T-helper 17 cell (primary cell): ENCODE results near the gene TOMM40L. TPM values are rescaled to one million over a fixed set of nuclear protein-coding genes. Genes with fewer than 3 reads are reported as not detected.
A peak's percentile ranks its signal among the peaks of the same experiment; 100 is the strongest.

Source experiments
- ATAC-seq: fragments of 150-1000 bp; cut with Tn5 transposase; 2 replicates; pipeline ENCODE4 v1.10.0; 2021; ENCODE audit warnings: mild to moderate bottlenecking, moderate library complexity
- DNase-seq, 3 donors: peaks; one replicate each; pipeline versions ENCODE4 v3.0.0 to v3.0.0-alpha.2; 2020 to 2021
- H3K9me3 ChIP-seq: one replicate; pipeline ENCODE4 v1.7.0; 2013; ENCODE audit warnings: low read length, mild to moderate bottlenecking; ENCODE audit not compliant: control insufficient read depth, poor library complexity, severe bottlenecking
- H3K27ac Mint-ChIP-seq: one replicate; pipeline ENCODE4 v1.8.0; 2022; ENCODE audit warnings: mild to moderate bottlenecking, moderate library complexity, mixed read lengths
- H3K27me3 Mint-ChIP-seq: one replicate; pipeline ENCODE4 v1.8.0; 2022; ENCODE audit warnings: mixed read lengths
- H3K36me3 Mint-ChIP-seq: one replicate; pipeline ENCODE4 v1.8.0; 2022; ENCODE audit warnings: low read depth, mixed read lengths
- H3K4me1 Mint-ChIP-seq: one replicate; pipeline ENCODE4 v1.8.0; 2022; ENCODE audit warnings: mild to moderate bottlenecking, mixed read lengths
- H3K4me3 Mint-ChIP-seq: one replicate; pipeline ENCODE4 v1.8.0; 2022; ENCODE audit warnings: mild to moderate bottlenecking, moderate library complexity, mixed read lengths
- total RNA-seq, 4 donors: library from RNA in 2 of 4; stranded (reverse) in 2 of 4; gene quantifications; one replicate each; pipeline ENCODE4 v1.2.3 and lab custom pipeline; 2022 to 2026

TOMM40L gene
- total RNA-seq, 2 donors from 2014 or later, result 5.4 to 6.9 TPM

DNA sequence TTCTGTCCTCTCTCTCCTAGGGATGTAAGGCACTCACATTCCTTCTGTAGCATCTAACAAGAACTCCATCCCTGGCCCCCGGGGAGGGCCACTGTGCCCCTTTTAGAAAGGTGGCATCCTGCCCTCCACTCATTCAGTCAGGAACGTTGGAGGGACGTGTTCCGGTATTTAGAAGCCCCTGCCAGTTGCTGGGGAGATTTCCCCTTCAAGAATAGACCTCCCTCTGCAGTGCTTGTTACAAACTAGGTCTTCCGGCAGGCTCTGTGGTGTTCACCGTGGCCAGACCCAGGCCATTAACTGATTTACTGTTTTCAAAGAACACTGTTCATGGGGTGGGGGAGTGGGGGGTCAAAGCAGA is 33.5 kb downstream of the TOMM40L start:
- no peak for ATAC-seq
- peaks cover 12% of the 10 kb centered on the region for H3K36me3 Mint-ChIP-seq

DNA sequence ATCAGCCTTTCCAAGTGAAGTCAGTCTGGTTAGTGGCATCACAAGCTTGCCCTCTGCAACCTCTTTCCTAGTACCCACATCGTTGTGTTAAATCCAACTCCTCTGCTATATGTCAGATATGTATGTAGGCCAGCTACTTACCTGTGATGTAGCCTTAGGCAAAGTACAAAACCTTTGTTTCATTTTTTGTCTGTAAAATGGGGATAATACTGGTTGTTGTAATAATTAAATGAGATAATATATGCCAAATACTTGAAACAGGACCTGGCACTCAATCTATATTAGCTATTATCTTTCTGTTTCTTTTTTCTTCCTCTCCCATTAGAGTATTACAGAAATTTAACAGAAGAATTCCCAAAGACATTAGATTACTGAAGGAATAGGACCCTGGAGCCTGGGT is 33.9 kb downstream of the TOMM40L start:
- peaks cover 4% of the 10 kb centered on the region for H3K9me3 ChIP-seq
- peak overlapping the region; percentile 28 for H3K4me3 Mint-ChIP-seq
- ATAC-seq (no peak), DNase-seq (no peak)
- peaks cover 58% of the 10 kb centered on the region for H3K27me3 Mint-ChIP-seq
- H3K4me1 Mint-ChIP-seq, result peaks cover 12% of the 10 kb centered on the region
- peaks cover 12% of the 10 kb centered on the region for H3K36me3 Mint-ChIP-seq
- no peak overlapping the region for H3K27ac Mint-ChIP-seq

More for the DNA sequence above, 33.5 kb downstream of the TOMM40L start:
- Mint-ChIP-seq H3K27me3 (peaks cover 54% of the 10 kb centered on the region), H3K4me3 (peak overlapping the region; percentile 73), H3K4me1 (peaks cover 12% of the 10 kb centered on the region), H3K27ac (no peak overlapping the region)
- peaks cover 4% of the 10 kb centered on the region for H3K9me3 ChIP-seq
- DNase-seq, result no peak

DNA sequence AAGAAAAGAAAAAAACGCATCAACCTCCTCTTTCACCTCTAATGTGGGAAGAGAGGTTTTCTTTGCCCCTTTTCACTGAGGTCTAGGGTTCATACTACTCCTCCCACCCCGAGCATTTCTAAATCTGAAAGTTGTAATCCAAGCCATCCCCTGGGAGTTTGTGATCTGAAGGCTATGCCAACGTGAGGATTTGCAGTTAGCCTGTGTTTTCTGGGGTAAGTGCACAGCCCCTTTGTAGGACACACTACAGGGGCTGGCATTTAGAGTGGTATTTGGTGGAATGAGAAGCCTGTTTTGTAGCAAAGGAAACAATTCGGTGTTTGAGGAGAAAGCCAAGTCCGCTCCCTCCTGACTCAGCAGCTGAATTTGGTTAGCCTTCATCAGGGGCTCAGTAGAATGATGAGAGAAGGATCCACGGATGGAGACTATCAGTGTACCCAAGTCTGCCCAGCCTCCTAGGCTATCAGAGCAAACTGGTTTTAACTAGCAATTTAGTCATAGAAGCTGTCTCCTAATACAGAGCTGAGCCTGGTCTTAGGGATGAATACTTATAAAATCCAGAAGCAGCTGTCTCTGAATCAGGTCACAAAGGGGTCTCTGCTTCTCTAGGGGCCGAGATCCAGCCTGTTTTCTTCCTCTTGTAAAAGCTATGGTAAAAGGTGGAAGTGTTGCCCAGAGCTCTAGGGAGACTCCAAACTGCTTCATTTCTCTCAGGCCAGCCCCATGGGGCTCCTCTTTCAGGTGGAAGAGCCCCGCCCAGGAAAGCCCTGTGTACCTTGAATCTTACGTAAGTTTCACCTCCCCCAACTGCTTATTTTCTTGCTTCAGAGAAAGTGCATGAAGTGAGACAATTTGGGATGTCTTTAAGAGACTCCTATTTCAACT is 34.8 kb downstream of the TOMM40L start:
- no peak for DNase-seq
- ATAC-seq, result no peak
- peaks cover 12% of the 10 kb centered on the region for H3K4me1 Mint-ChIP-seq
- H3K27me3 Mint-ChIP-seq, result peaks cover 64% of the 10 kb centered on the region
- H3K9me3 ChIP-seq, result peaks cover 4% of the 10 kb centered on the region
- H3K4me3 Mint-ChIP-seq, result peak overlapping the region; percentile 37
- peaks cover 10% of the 10 kb centered on the region for H3K36me3 Mint-ChIP-seq
- H3K27ac Mint-ChIP-seq, result no peak overlapping the region

DNA sequence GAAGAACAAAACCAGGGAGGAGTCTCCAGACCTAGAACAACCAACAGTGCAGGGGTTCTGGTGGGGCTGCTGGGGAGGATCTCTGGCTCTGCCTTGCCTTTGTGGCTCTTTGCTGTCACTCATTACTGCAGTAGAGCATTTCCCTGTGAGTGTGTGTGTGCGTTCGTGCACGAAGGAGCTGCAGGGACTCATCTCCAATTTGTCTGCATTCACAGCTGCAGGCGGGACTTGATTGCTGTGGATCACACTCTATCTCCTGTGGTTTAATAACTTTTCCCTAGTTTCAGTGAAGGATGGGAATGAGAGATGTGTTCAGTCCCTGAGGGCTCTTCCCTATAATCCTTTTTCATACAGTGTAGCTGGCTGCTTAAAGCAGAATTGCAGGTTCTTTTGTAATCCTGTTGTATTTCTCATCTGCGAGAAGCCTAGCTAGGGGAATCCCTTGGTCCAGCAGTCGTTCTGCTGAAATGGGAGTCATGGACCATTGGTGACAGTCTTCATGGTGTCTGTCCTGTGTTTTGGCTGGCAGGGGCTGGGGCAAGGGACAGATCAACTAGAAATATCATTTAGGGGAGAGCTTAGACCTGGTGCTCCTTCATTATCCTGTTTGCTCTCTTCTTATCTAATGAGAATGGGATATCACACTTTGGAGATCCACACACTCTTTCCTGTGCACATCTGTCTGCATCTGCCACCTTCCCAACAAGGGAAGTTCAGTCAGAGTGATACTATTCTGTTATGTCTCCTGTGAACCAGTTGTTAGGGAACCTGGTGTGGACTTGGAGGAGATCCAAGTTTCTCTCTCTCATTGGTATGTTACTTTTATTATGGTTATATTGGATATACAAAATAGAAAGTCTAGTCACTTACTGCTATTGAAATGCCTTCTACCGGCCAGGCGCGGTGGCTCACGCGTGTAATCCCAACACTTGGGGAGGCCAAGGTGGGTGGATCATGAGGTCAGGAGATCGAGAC is 35.7 kb downstream of the TOMM40L start:
- Mint-ChIP-seq H3K27me3 (peaks cover 70% of the 10 kb centered on the region), H3K4me1 (peaks cover 12% of the 10 kb centered on the region), H3K36me3 (peaks cover 8% of the 10 kb centered on the region), H3K27ac (no peak overlapping the region), H3K4me3 (no peak overlapping the region)
- DNase-seq (no peak), ATAC-seq (no peak)
- H3K9me3 ChIP-seq, result peaks cover 4% of the 10 kb centered on the region

DNA sequence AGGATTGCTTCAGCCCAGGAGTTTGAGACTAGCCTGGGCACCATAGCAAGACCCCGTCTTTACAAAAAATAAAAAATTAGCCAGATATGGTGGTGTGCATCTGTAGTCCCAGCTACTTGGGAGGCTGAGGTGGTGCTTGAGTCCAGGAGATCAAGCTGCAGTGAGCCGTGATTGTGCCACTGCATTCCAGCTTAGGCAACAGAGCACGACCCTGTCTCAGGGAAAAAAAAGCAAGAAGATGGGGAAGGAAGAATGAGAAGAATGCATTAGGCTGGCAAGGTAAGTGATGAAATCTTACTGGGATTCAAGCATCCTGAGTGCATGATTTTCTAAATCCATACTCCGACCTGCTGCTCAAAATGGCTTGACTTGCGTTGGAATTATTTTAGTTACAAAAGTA is 39.4 kb downstream of the TOMM40L start:
- ATAC-seq (no peak), DNase-seq (no peak)
- Mint-ChIP-seq H3K36me3 (peaks cover 2% of the 10 kb centered on the region), H3K4me1 (peaks cover 9% of the 10 kb centered on the region), H3K4me3 (no peak overlapping the region), H3K27ac (no peak overlapping the region), H3K27me3 (peaks cover 46% of the 10 kb centered on the region)
- no peaks in the 10 kb centered on the region for H3K9me3 ChIP-seq

DNA sequence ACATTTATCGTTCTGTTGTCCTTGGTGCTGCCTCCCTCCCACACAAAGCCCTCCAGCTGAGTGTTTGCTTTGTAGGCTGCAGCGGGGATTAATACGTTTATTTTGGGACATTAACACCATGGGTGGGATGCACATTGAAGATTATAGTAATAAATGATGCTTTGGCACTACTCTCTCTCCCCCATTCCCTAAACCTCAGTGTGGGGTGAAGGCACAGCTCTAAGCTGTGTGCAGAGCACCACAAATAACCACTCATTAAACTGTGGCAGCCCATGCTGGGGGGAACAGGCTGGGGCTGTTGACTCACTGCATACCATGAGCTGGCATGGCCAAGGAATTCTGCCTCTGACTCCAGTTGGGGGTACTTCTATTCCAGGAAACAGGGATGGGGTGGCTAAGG is 40.3 kb downstream of the TOMM40L start:
- Mint-ChIP-seq H3K36me3 (no peaks in the 10 kb centered on the region), H3K4me3 (no peak overlapping the region), H3K4me1 (peaks cover 7% of the 10 kb centered on the region), H3K27ac (no peak overlapping the region), H3K27me3 (peaks cover 37% of the 10 kb centered on the region)
- H3K9me3 ChIP-seq, result no peaks in the 10 kb centered on the region
- ATAC-seq (no peak), DNase-seq (no peak)

DNA sequence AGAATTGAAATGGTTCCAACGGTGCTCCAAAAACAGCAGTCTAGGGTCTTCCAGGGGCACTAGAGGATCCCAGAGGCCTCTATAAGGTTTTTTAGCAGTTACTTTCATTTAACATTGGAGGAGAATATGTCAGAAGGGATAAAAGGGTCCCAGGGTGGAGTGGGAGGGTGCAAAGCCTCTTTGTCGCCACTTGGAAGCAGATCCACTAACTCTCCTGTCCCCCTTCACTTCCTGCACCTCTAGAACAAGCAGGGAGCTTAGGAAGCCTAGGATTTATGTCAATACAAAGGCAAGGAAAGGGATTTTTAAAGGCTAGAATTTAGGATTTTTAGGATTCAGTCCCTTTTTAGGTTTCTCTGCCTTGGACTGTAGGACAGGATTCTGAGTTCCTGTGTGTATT is 41.0 kb downstream of the TOMM40L start:
- H3K27ac Mint-ChIP-seq, result no peak overlapping the region
- H3K27me3 Mint-ChIP-seq, result peaks cover 36% of the 10 kb centered on the region
- no peaks in the 10 kb centered on the region for H3K36me3 Mint-ChIP-seq
- H3K9me3 ChIP-seq, result no peaks in the 10 kb centered on the region
- peaks cover 6% of the 10 kb centered on the region for H3K4me1 Mint-ChIP-seq
- no peak overlapping the region for H3K4me3 Mint-ChIP-seq
- ATAC-seq, result no peak
- no peak for DNase-seq

DNA sequence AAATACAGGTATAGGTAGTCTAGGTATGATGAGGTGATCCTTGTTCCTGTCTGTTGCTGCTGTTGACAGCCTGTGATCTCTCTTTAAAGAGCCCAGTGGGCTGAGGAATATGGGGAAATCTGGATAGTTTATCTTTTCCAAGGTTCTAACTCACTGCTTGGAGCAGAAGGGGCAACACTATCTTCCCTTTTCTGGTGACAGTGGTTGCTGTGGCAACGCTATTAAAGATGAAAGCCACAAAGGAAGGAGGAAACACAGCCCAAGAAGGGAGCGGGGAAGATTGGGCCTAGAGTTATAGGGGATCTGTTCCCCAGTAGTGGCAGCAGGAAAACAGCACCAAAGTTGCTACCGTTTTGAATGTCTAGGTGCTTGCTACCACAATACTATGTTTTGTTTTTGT is 41.5 kb downstream of the TOMM40L start:
- no peak for ATAC-seq
- Mint-ChIP-seq H3K36me3 (no peaks in the 10 kb centered on the region), H3K4me3 (no peak overlapping the region), H3K27me3 (peaks cover 34% of the 10 kb centered on the region), H3K27ac (no peak overlapping the region), H3K4me1 (peaks cover 4% of the 10 kb centered on the region)
- H3K9me3 ChIP-seq, result no peaks in the 10 kb centered on the region
- no peak for DNase-seq

DNA sequence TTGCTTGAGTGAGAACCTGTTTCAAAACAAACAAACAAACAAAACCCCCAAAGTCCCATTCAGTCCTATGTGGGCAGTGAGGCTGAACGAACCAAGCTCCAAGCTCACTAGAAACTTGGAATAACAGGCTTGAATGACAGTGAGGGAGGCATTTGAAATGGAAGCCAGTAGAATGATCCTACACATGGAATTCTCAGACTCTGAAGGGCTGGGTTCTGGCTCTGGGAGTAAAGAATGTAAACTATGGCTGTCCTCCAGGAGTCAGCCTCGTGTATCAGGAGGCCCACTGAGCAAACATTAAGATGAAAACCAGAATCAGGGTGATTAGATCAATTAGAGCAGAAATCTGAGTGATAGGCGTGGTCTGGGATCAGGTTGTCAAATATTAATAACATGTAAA is 47.5 kb downstream of the TOMM40L start:
- Mint-ChIP-seq H3K36me3 (peaks cover 2% of the 10 kb centered on the region), H3K27ac (no peak overlapping the region), H3K4me1 (peaks cover 2% of the 10 kb centered on the region), H3K27me3 (peaks cover 45% of the 10 kb centered on the region), H3K4me3 (no peak overlapping the region)
- no peak for ATAC-seq
- no peak for DNase-seq
- no peaks in the 10 kb centered on the region for H3K9me3 ChIP-seq

DNA sequence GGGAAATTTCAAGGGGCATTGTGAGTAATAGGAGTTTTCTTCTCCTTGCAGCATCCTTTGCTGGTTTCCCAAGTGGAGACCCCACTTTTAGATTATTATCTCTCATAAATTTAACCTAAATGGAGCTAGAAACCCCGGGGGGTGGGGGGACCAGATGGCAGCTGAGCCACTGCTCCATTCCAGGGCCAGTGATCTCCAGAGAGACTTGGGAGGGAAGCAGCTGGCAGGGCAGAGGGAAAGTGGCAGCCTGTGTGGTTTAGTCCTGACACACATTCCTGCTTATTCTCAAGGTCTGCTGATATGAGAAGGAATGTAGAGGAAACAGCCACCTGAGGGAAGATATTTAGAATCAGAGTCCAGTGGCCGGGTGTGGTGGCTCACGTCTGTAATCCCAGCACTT is 49.0 kb downstream of the TOMM40L start:
- ATAC-seq, result no peak
- no peak overlapping the region for H3K27ac Mint-ChIP-seq
- peaks cover 2% of the 10 kb centered on the region for H3K4me1 Mint-ChIP-seq
- H3K4me3 Mint-ChIP-seq, result no peak overlapping the region
- H3K9me3 ChIP-seq, result no peaks in the 10 kb centered on the region
- peaks cover 53% of the 10 kb centered on the region for H3K27me3 Mint-ChIP-seq
- DNase-seq, result no peak
- peaks cover 2% of the 10 kb centered on the region for H3K36me3 Mint-ChIP-seq

Other genes starting within 250 kb of the TOMM40L start
- gene F11R, start 204.9 kb upstream of the TOMM40L start, total RNA-seq, result 10 to 100 TPM; 13.5 to 23.6 TPM
- gene TSTD1, start 187.1 kb upstream of the TOMM40L start, total RNA-seq, result 10 to 100 TPM; 45.5 to 45.7 TPM
- gene USF1, start 180.1 kb upstream of the TOMM40L start, total RNA-seq, result 10 to 100 TPM; 80.6 to 85.4 TPM
- gene ARHGAP30, start 156.2 kb upstream of the TOMM40L start, total RNA-seq, result 100 to 1,000 TPM; 156 to 189 TPM
- not detected for gene NECTIN4, start 136.5 kb upstream of the TOMM40L start, total RNA-seq
- gene KLHDC9, start 127.7 kb upstream of the TOMM40L start, total RNA-seq, result under 1 TPM in 1 of 2 donors, not detected in 1; 0.57 TPM
- 10 to 100 TPM; 34.5 to 37.1 TPM for gene PFDN2, start 108.0 kb upstream of the TOMM40L start, total RNA-seq
- 10 to 100 TPM; 16.0 to 19.3 TPM for gene NIT1, start 108.0 kb upstream of the TOMM40L start, total RNA-seq
- gene DEDD, start 93.4 kb upstream of the TOMM40L start, total RNA-seq, result 10 to 100 TPM; 32.9 to 40.0 TPM
- gene UFC1, start 72.1 kb upstream of the TOMM40L start, total RNA-seq, result 100 to 1,000 TPM; 152 to 154 TPM
- gene USP21, start 66.6 kb upstream of the TOMM40L start, total RNA-seq, result 10 to 100 TPM; 35.9 to 37.0 TPM
- 10 to 100 TPM; 40.4 to 43.7 TPM for gene PPOX, start 59.6 kb upstream of the TOMM40L start, total RNA-seq
- gene B4GALT3, start 48.6 kb upstream of the TOMM40L start, total RNA-seq, result 10 to 100 TPM; 43.7 to 49.2 TPM
- under 1 TPM; 0.31 to 0.77 TPM for gene ADAMTS4, start 27.0 kb upstream of the TOMM40L start, total RNA-seq
- gene NDUFS2, start 23.7 kb upstream of the TOMM40L start, total RNA-seq, result 10 to 100 TPM; 57.1 to 58.5 TPM
- gene FCER1G, start 10.8 kb upstream of the TOMM40L start, total RNA-seq, result 10 to 100 TPM in 1 of 2 donors, 1 to 10 TPM in 1; 8.3 to 12.3 TPM
- gene APOA2, start 2.4 kb upstream of the TOMM40L start, total RNA-seq, result not detected
- gene NR1I3, start 12.1 kb downstream of the TOMM40L start, total RNA-seq, result not detected
- gene PCP4L1, start 32.7 kb downstream of the TOMM40L start, total RNA-seq, result not detected
- 1 to 10 TPM; 2.3 to 2.9 TPM for gene MPZ, start 83.9 kb downstream of the TOMM40L start, total RNA-seq
- 10 to 100 TPM; 64.4 to 76.8 TPM for gene SDHC, start 88.3 kb downstream of the TOMM40L start, total RNA-seq
- gene CFAP126, start 141.8 kb downstream of the TOMM40L start, total RNA-seq, result not detected